Natural killer cell treated with Interleukin-12 subunit alpha and Interleukin-12 subunit beta and Interleukin-15 and Interleukin-18, amount 100 ng/mL, for 72 hours (primary cell): Measurements from ENCODE around the gene HSPA2. TPM values are rescaled to one million over a fixed set of nuclear protein-coding genes. Genes with fewer than 3 reads are reported as not detected.
A peak's percentile ranks its signal among the peaks of the same experiment; 100 is the strongest.

ENCODE experiments used
- ATAC-seq, 2 donors: fragments of 150-1000 bp; cut with Tn5 transposase in 1 of 2; sonication (Bioruptor Pico), chemical (Tn5 transposase) in 1 of 2; 2 replicates each; pipeline ENCODE4 v1.10.0; 2021
- DNase-seq: peaks from one replicate; pipeline ENCODE4 v3.0.0; 2022; ENCODE audit warnings: low spot score
- H3K27ac Mint-ChIP-seq, 2 donors: 1 replicate in 1 of 2; 2 replicates in 1 of 2; pipeline ENCODE4 v1.8.0; 2022; ENCODE audit warnings: mixed read lengths in 2 of 2, mild to moderate bottlenecking in 1 of 2, moderate library complexity in 1 of 2
- H3K27me3 Mint-ChIP-seq, 2 donors: 1 replicate in 1 of 2; 2 replicates in 1 of 2; pipeline ENCODE4 v1.8.0; 2022; ENCODE audit warnings: mixed read lengths in 2 of 2
- H3K36me3 Mint-ChIP-seq: one replicate; pipeline ENCODE4 v1.8.0; 2022; ENCODE audit warnings: mixed read lengths
- H3K4me1 Mint-ChIP-seq, 2 donors: 1 replicate in 1 of 2; 2 replicates in 1 of 2; pipeline ENCODE4 v1.8.0; 2022; ENCODE audit warnings: low read depth in 2 of 2, mixed read lengths in 2 of 2, mild to moderate bottlenecking in 1 of 2
- H3K4me3 Mint-ChIP-seq: one replicate; pipeline ENCODE4 v1.8.0; 2022; ENCODE audit warnings: mixed read lengths
- H3K9me3 Mint-ChIP-seq: 2 replicates; pipeline ENCODE4 v1.8.0; 2022; ENCODE audit warnings: mixed read lengths
- total RNA-seq, 2 donors: library from RNA; stranded (reverse); gene quantifications; one replicate each; pipeline ENCODE4 v1.2.3, GENCODE V29; 2022

Gene HSPA2
- total RNA-seq, 2 donors from 2014 or later = 5.7 to 12.5 TPM

GRCh38 chr14:64522591-64523355 lies 17.8 kb upstream of the HSPA2 start:
- peak in 1 of 2 donors; percentile 54 for ATAC-seq
- no peak for DNase-seq
- Mint-ChIP-seq H3K27me3 (no peaks in the 10 kb centered on the region), H3K9me3 (no peaks in the 10 kb centered on the region), H3K4me1 (peaks cover 13 to 21% of the 10 kb centered on the region in 2 donors), H3K4me3 (no peak overlapping the region), H3K27ac (no peak overlapping the region), H3K36me3 (peaks cover 14% of the 10 kb centered on the region)

GRCh38 chr14:64525354-64525753 lies 15.2 kb upstream of the HSPA2 start:
- Mint-ChIP-seq H3K4me3 (no peak overlapping the region), H3K36me3 (peaks cover 14% of the 10 kb centered on the region), H3K27me3 (no peaks in the 10 kb centered on the region), H3K27ac (no peak overlapping the region), H3K9me3 (no peaks in the 10 kb centered on the region), H3K4me1 (peaks cover 11 to 21% of the 10 kb centered on the region in 2 donors)
- DNase-seq (no peak), ATAC-seq (no peak)

GRCh38 chr14:64531567-64531966 lies 9.0 kb upstream of the HSPA2 start:
- no peaks in the 10 kb centered on the region for H3K9me3 Mint-ChIP-seq
- no peak overlapping the region for H3K27ac Mint-ChIP-seq
- H3K4me3 Mint-ChIP-seq = no peak overlapping the region
- ATAC-seq (no peak), DNase-seq (no peak)
- no peaks in the 10 kb centered on the region for H3K27me3 Mint-ChIP-seq
- peaks cover 4% of the 10 kb centered on the region for H3K36me3 Mint-ChIP-seq
- peaks cover 8 to 10% of the 10 kb centered on the region in 2 donors for H3K4me1 Mint-ChIP-seq

GRCh38 chr14:64536488-64537245 lies 3.9 kb upstream of the HSPA2 start:
- no peak overlapping the region for H3K27ac Mint-ChIP-seq
- no peak for ATAC-seq
- no peak overlapping the region for H3K4me3 Mint-ChIP-seq
- H3K27me3 Mint-ChIP-seq = peaks cover 5 to 6% of the 10 kb centered on the region in 2 donors
- H3K36me3 Mint-ChIP-seq = no peaks in the 10 kb centered on the region
- DNase-seq = no peak
- H3K4me1 Mint-ChIP-seq = peaks cover 22 to 29% of the 10 kb centered on the region in 2 donors
- no peaks in the 10 kb centered on the region for H3K9me3 Mint-ChIP-seq

- Mint-ChIP-seq H3K4me1 (peaks cover 27 to 41% of the 10 kb centered on the region in 2 donors), H3K27me3 (peaks cover 13 to 14% of the 10 kb centered on the region in 2 donors), H3K36me3 (peaks cover 6% of the 10 kb centered on the region), H3K4me3 (peak overlapping the region; percentile 100), H3K27ac (peak overlapping the region; percentile 87 to 92), H3K9me3 (no peaks in the 10 kb centered on the region)
- ATAC-seq (no peak), DNase-seq (no peak)
These were observed 875 bp downstream of the HSPA2 start for GRCh38 chr14:64541261-64541971.

- DNase-seq (no peak), ATAC-seq (no peak)
- Mint-ChIP-seq H3K9me3 (no peaks in the 10 kb centered on the region), H3K36me3 (peaks cover 6% of the 10 kb centered on the region), H3K4me3 (peak overlapping the region; percentile 100), H3K4me1 (peaks cover 27 to 38% of the 10 kb centered on the region in 2 donors), H3K27me3 (peaks cover 13 to 14% of the 10 kb centered on the region in 2 donors), H3K27ac (peak overlapping the region; percentile 29 to 87)
These were observed 1.7 kb downstream of the HSPA2 start for GRCh38 chr14:64541972-64542835.

GRCh38 chr14:64542836-64543201 lies 2.3 kb downstream of the HSPA2 start:
- peaks cover 6% of the 10 kb centered on the region for H3K36me3 Mint-ChIP-seq
- no peak for ATAC-seq
- no peak for DNase-seq
- H3K9me3 Mint-ChIP-seq = no peaks in the 10 kb centered on the region
- no peak overlapping the region for H3K27ac Mint-ChIP-seq
- peaks cover 27 to 38% of the 10 kb centered on the region in 2 donors for H3K4me1 Mint-ChIP-seq
- H3K4me3 Mint-ChIP-seq = peak overlapping the region; percentile 100
- peaks cover 13 to 14% of the 10 kb centered on the region in 2 donors for H3K27me3 Mint-ChIP-seq

GRCh38 chr14:64544607-64545312 lies 4.2 kb downstream of the HSPA2 start:
- Mint-ChIP-seq H3K9me3 (no peaks in the 10 kb centered on the region), H3K36me3 (peaks cover 6% of the 10 kb centered on the region), H3K4me1 (peaks cover 26 to 36% of the 10 kb centered on the region in 2 donors), H3K27ac (no peak overlapping the region), H3K4me3 (no peak overlapping the region), H3K27me3 (peaks cover 13 to 14% of the 10 kb centered on the region in 2 donors)
- DNase-seq (no peak), ATAC-seq (no peak)

GRCh38 chr14:64549016-64549415 lies 8.5 kb downstream of the HSPA2 start:
- Mint-ChIP-seq H3K4me3 (peak overlapping the region; percentile 47), H3K27me3 (peaks cover 13 to 20% of the 10 kb centered on the region in 2 donors)

GRCh38 chr14:64549791-64550620 lies 9.5 kb downstream of the HSPA2 start, which contains the start of gene PPP1R36:
PPP1R36 (plus strand) TSS chr14:64549961; CDS start chr14:64549998, 37 bp downstream.
- Mint-ChIP-seq H3K4me3 (peak within 1 kb of the TSS; percentile 70), H3K4me1 (peaks cover 10 to 12% of the 10 kb centered on the region in 2 donors), H3K27ac (peak within 1 kb of the TSS in 1 of 2 donors; percentile 11), H3K27me3 (peaks cover 16 to 20% of the 10 kb centered on the region in 2 donors), H3K36me3 (no peaks in the 10 kb centered on the region), H3K9me3 (no peaks in the 10 kb centered on the region)
- DNase-seq = peak; percentile 64
- peak; percentile 91 to 96 for ATAC-seq

More at GRCh38 chr14:64549016-64549415, 8.5 kb downstream of the HSPA2 start:
- ATAC-seq = no peak
- no peak overlapping the region for H3K27ac Mint-ChIP-seq
- no peaks in the 10 kb centered on the region for H3K9me3 Mint-ChIP-seq
- H3K36me3 Mint-ChIP-seq = no peaks in the 10 kb centered on the region
- no peak for DNase-seq
- peaks cover 10 to 12% of the 10 kb centered on the region in 2 donors for H3K4me1 Mint-ChIP-seq

GRCh38 chr14:64550621-64551333 lies 10.2 kb downstream of the HSPA2 start:
- DNase-seq (no peak), ATAC-seq (no peak)
- Mint-ChIP-seq H3K27me3 (peaks cover 16 to 20% of the 10 kb centered on the region in 2 donors), H3K27ac (peak overlapping the region in 1 of 2 donors; percentile 11), H3K36me3 (no peaks in the 10 kb centered on the region), H3K9me3 (no peaks in the 10 kb centered on the region), H3K4me3 (peak overlapping the region; percentile 70), H3K4me1 (peaks cover 10 to 12% of the 10 kb centered on the region in 2 donors)
